Parathyroid adenoma (tissue), 2 donors: ENCODE results near the gene CFAP77.

Source experiments
- H2AFZ ChIP-seq: fragments of 300-600 bp; sonication (generic); one replicate; pipeline ENCODE4 v1.7.0; 2017; ENCODE audit warnings: antibody characterized with exemption, mild to moderate bottlenecking
- H3K27ac ChIP-seq: fragments of 300-600 bp; sonication (generic); one replicate; pipeline ENCODE4 v1.7.0; 2017
- H3K27me3 ChIP-seq: fragments of 300-600 bp; sonication (generic); one replicate; pipeline ENCODE4 v1.7.0; 2017; ENCODE audit warnings: low read length; ENCODE audit not compliant: control insufficient read depth, insufficient read depth
- H3K36me3 ChIP-seq: fragments of 300-600 bp; sonication (generic); one replicate; pipeline ENCODE4 v1.7.0; 2017; ENCODE audit warnings: low read length; ENCODE audit not compliant: control insufficient read depth, insufficient read depth
- H3K4me1 ChIP-seq: fragments of 300-600 bp; sonication (generic); one replicate; pipeline ENCODE4 v1.7.0; 2017; ENCODE audit warnings: control low read depth
- H3K4me2 ChIP-seq: fragments of 300-600 bp; sonication (generic); one replicate; pipeline ENCODE4 v1.7.0; 2017; ENCODE audit warnings: low read length
- H3K4me3 ChIP-seq: fragments of 300-600 bp; sonication (generic); one replicate; pipeline ENCODE4 v1.7.0; 2017; ENCODE audit warnings: low read depth, low read length
- H3K79me2 ChIP-seq: fragments of 300-600 bp; sonication (generic); one replicate; pipeline ENCODE4 v1.7.0; 2017; ENCODE audit warnings: control low read depth
- H3K9ac ChIP-seq: fragments of 300-600 bp; sonication (generic); one replicate; pipeline ENCODE4 v1.7.0; 2017; ENCODE audit warnings: mild to moderate bottlenecking
- H3K9me3 ChIP-seq: fragments of 300-600 bp; sonication (generic); one replicate; pipeline ENCODE4 v1.7.0; 2017; ENCODE audit warnings: low read length; ENCODE audit not compliant: control insufficient read depth
- CTCF ChIP-seq: fragments of 300-600 bp; sonication (generic); IDR thresholded peaks from one replicate; pipeline ENCODE4 v1.7.0; 2017; ENCODE audit warnings: antibody characterized with exemption, mild to moderate bottlenecking
- donor health status: primary hyperparathyroidism.

The CFAP77 gene

GRCh38 chr9:132481053-132481849 lies 71.2 kb downstream of the CFAP77 start:
- H3K4me1 ChIP-seq = no peaks in the 10 kb centered on the region
- no peaks in the 10 kb centered on the region for H3K79me2 ChIP-seq
- H2AFZ ChIP-seq = no peak overlapping the region
- no peak overlapping the region for H3K4me2 ChIP-seq
- H3K27me3 ChIP-seq = no peaks in the 10 kb centered on the region
- no peak overlapping the region for H3K4me3 ChIP-seq
- no peak overlapping the region for H3K27ac ChIP-seq
- no peaks in the 10 kb centered on the region for H3K9me3 ChIP-seq
- no peaks in the 10 kb centered on the region for H3K36me3 ChIP-seq
- H3K9ac ChIP-seq = no peak overlapping the region
- no peak for TF ChIP-seq CTCF

GRCh38 chr9:132482196-132482813 lies 72.3 kb downstream of the CFAP77 start:
- H3K27me3 ChIP-seq = no peaks in the 10 kb centered on the region
- H3K4me2 ChIP-seq = no peak overlapping the region
- no peaks in the 10 kb centered on the region for H3K9me3 ChIP-seq
- H3K4me1 ChIP-seq = no peaks in the 10 kb centered on the region
- no peak for TF ChIP-seq CTCF
- H3K27ac ChIP-seq = no peak overlapping the region
- H3K9ac ChIP-seq = no peak overlapping the region
- H3K36me3 ChIP-seq = no peaks in the 10 kb centered on the region
- H2AFZ ChIP-seq = no peak overlapping the region
- no peaks in the 10 kb centered on the region for H3K79me2 ChIP-seq
- no peak overlapping the region for H3K4me3 ChIP-seq

- Histone ChIP-seq H2AFZ (no peak overlapping the region), H3K9ac (no peak overlapping the region), H3K79me2 (no peaks in the 10 kb centered on the region), H3K9me3 (no peaks in the 10 kb centered on the region), H3K4me1 (no peaks in the 10 kb centered on the region), H3K36me3 (no peaks in the 10 kb centered on the region), H3K4me3 (no peak overlapping the region), H3K4me2 (no peak overlapping the region), H3K27ac (no peak overlapping the region), H3K27me3 (no peaks in the 10 kb centered on the region)
- TF ChIP-seq CTCF = no peak
Observed at GRCh38 chr9:132485393-132485792, 75.4 kb downstream of the CFAP77 start.

GRCh38 chr9:132486706-132487350 lies 76.8 kb downstream of the CFAP77 start:
- Histone ChIP-seq H3K27me3 (no peaks in the 10 kb centered on the region), H3K79me2 (no peaks in the 10 kb centered on the region), H3K4me1 (no peaks in the 10 kb centered on the region), H3K36me3 (no peaks in the 10 kb centered on the region), H3K4me3 (no peak overlapping the region), H3K9ac (no peak overlapping the region), H3K27ac (no peak overlapping the region), H3K4me2 (no peak overlapping the region), H2AFZ (no peak overlapping the region), H3K9me3 (no peaks in the 10 kb centered on the region)
- no peak for TF ChIP-seq CTCF
